AG04449 (cell line): ENCODE data around the gene MGAT4B.

Source experiments
- CTCF ChIA-PET: fragments of 350-600 bp; formaldehyde crosslinking; extraction: SDS; loops from one replicate; lab custom pipeline; 2021; ENCODE audit warnings: antibody characterized with exemption; lab: Yijun Ruan, JAX
- POLR2A ChIA-PET: fragments of 400-600, 350-600 bp; formaldehyde crosslinking; extraction: SDS; loops from one replicate; lab custom pipeline; 2020; ENCODE audit warnings: antibody characterized with exemption, inconsistent platforms; lab: Yijun Ruan, JAX
- DNase-seq: peaks from one replicate; pipeline ENCODE4 v3.0.0-alpha.2; 2010; ENCODE audit warnings: low read depth, low spot score
- H3K4me3 ChIP-seq: 2 replicates; pipeline ENCODE4 v1.5.1; 2011; ENCODE audit warnings: low read depth, mild to moderate bottlenecking, control low read depth, low read length
- CTCF ChIP-seq: IDR thresholded peaks from one replicate; pipeline ENCODE4 v1.5.1; 2011; ENCODE audit warnings: mild to moderate bottlenecking, moderate library complexity, low read length, control low read depth, inconsistent platforms; ENCODE audit not compliant: insufficient read depth; ENCODE audit errors: missing control alignments

MGAT4B gene

GRCh38 chr5:179788193-179788854, 18.3 kb downstream of the MGAT4B start:
- no peak overlapping the region for H3K4me3 ChIP-seq
- POLR2A ChIA-PET: no interaction called here
- DNase-seq: no peak
- no peak for TF ChIP-seq CTCF
- CTCF ChIA-PET: interaction anchor here (0.6 to 2.0 kb wide), 6 partner anchors 8 to 25 kb away, joined by 3 to 7 read pairs (median 4); no protein-coding TSS in a partner anchor

- ChIA-PET POLR2A (no interaction called here), CTCF (interaction anchor here (1.4 to 2.0 kb wide), 3 partner anchors 10 to 24 kb away, joined by 3 to 7 read pairs (median 3); no protein-coding TSS in a partner anchor)
- no peak for TF ChIP-seq CTCF
- DNase-seq: no peak
- H3K4me3 ChIP-seq: no peak overlapping the region
These were observed 19.8 kb downstream of the MGAT4B start for GRCh38 chr5:179786861-179787260.

- no peak overlapping the region for H3K4me3 ChIP-seq
- ChIA-PET POLR2A (no interaction called here), CTCF (interaction anchor here (0.9 to 4.1 kb wide), 5 partner anchors 9 to 20 kb away, joined by 3 to 30 read pairs (median 5); no protein-coding TSS in a partner anchor)
- no peak for TF ChIP-seq CTCF
- DNase-seq: no peak
These were observed 23.5 kb downstream of the MGAT4B start for GRCh38 chr5:179783128-179783527.

GRCh38 chr5:179781846-179782245, 24.8 kb downstream of the MGAT4B start:
- ChIA-PET CTCF (interaction anchor here (0.7 to 4.1 kb wide), 5 partner anchors 10 to 19 kb away, joined by 3 to 30 read pairs (median 4); partner anchors contain the start of gene LTC4S), POLR2A (interaction anchor here (0.6 kb wide), 1 partner anchor 888 kb away, joined by 3 read pairs; no protein-coding TSS in a partner anchor)
- no peak for DNase-seq
- H3K4me3 ChIP-seq: no peak overlapping the region
- no peak for TF ChIP-seq CTCF

- DNase-seq: no peak
- CTCF ChIA-PET: interaction anchor here (0.9 to 2.9 kb wide), 3 partner anchors 10 to 17 kb away, joined by 4 to 12 read pairs (median 4); partner anchors contain the start of gene LTC4S
- no peak overlapping the region for H3K4me3 ChIP-seq
- POLR2A ChIA-PET: no interaction called here
- no peak for TF ChIP-seq CTCF
These were observed 26.3 kb downstream of the MGAT4B start for GRCh38 chr5:179780362-179780761.

- ChIA-PET CTCF (interaction anchor here (0.9 to 2.9 kb wide), 3 partner anchors 13 to 17 kb away, joined by 3 to 12 read pairs (median 4); partner anchors contain the start of gene LTC4S), POLR2A (no interaction called here)
- no peak for DNase-seq
- no peak overlapping the region for H3K4me3 ChIP-seq
- TF ChIP-seq CTCF: no peak
These were observed 26.8 kb downstream of the MGAT4B start for GRCh38 chr5:179779826-179780225.
